Measurements from ENCODE around the gene SLC25A22. TPM values are rescaled to one million over a fixed set of nuclear protein-coding genes. Genes with fewer than 3 reads are reported as not detected.

SLC25A22 gene
- total and polyA plus RNA-seq, 10 of the 15 experiments (the other 5 are each of a cell fraction or from before 2014, with no cell fraction given), result 0.27 to 27.0 (median 8.2) TPM

- Histone ChIP-seq H3K79me2 (ENCODE audit: control insufficient read depth, insufficient read depth, low read length) (peaks cover 38% of the 10 kb centered on the region), H3K9me3 (replicated peaks; ENCODE audit: control insufficient read depth, insufficient read depth, low read length) (no peaks in the 10 kb centered on the region), H3K4me3 (peak overlapping the region; percentile 90), H3K36me3 (ENCODE audit: control insufficient read depth in 2 of 2, insufficient read depth in 2 of 2, low read length in 1 of 2) (no peaks in the 10 kb centered on the region), H3K27me3 (replicated peaks in 1 of 2; ENCODE audit: control insufficient read depth in 2 of 2, insufficient read depth in 2 of 2, low read length in 1 of 2) (no peaks in the 10 kb centered on the region), H2AFZ (ENCODE audit: control insufficient read depth, low read depth, low read length) (peak overlapping the region; percentile 96), H3K27ac (ENCODE audit: control insufficient read depth, insufficient read depth) (peak overlapping the region; percentile 81; the same call in 1 of the 2 replicates), H3K9ac (ENCODE audit: control insufficient read depth, insufficient read depth, low read length) (peak overlapping the region; percentile 52; the same call in 1 of the 2 replicates), H3K4me1 (ENCODE audit: control insufficient read depth, insufficient read depth, low read length) (peaks cover 4% of the 10 kb centered on the region), H3K4me2 (ENCODE audit: control insufficient read depth, insufficient read depth) (peak overlapping the region; percentile 83), H4K20me1 (ENCODE audit: control insufficient read depth, insufficient read depth) (peaks cover 2% of the 10 kb centered on the region; the same call in 1 of the 2 replicates)
- ChIA-PET CTCF (interaction anchor here (0.7 to 1.2 kb wide), 5 partner anchors 16 to 51 kb away, joined by 3 to 5 read pairs (median 3); partner anchors contain the start of genes DEAF1 and TMEM80), POLR2A (interaction anchor here (1.1 to 2.5 kb wide), 4 partner anchors 10 to 30 kb away, joined by 3 to 10 read pairs (median 6); no protein-coding TSS in a partner anchor), RAD21 (ENCODE audit: unreplicated experiment) (interaction anchor here (0.7 to 1.9 kb wide), 4 partner anchors 24 to 530 kb away, joined by 3 to 4 read pairs (median 3); no protein-coding TSS in a partner anchor), SMC1A (ENCODE audit: uncharacterized antibody, unreplicated experiment) (interaction anchor here (0.8 kb wide), 1 partner anchor 49 kb away, joined by 3 read pairs; no protein-coding TSS in a partner anchor)
- DNase-seq (ENCODE audit: low read depth, low spot score) (no peak), FAIRE-seq (no peak), ATAC-seq (peak; percentile 49)
- in situ Hi-C loops (cut with MboI) (no loop called here), intact Hi-C loops (cut with micrococcal nuclease; ENCODE audit: unreplicated experiment) (loop anchor here (5.0 kb wide), 1 partner anchor 51 kb away; the partner anchor contains the start of gene SLC25A22)
- BruUV-seq (replicated peaks), result no TSS peak
- WGBS (ENCODE audit: insufficient coverage, insufficient replicate concordance, low lambda C conversion rate, missing lambda C conversion rate), result 24% methylated on average over 38 of the region's 46 CpGs
- TF ChIP-seq IKZF2 (IDR thresholded peaks at IDR 0.05) (no peak), ZNF384 (IDR thresholded peaks at IDR 0.05; ENCODE audit: borderline replicate concordance, low read depth, low read length) (no peak), RAD21 (IDR thresholded peaks at IDR 0.05; ENCODE audit: insufficient read depth, low read depth, low read length) (no peak), RELA (IDR thresholded peaks at IDR 0.05; ENCODE audit: borderline replicate concordance, partially characterized antibody) (no peak), SMAD1 (IDR thresholded peaks at IDR 0.05; ENCODE audit: low read depth, partially characterized antibody) (no peak), E4F1 (IDR thresholded peaks at IDR 0.05; ENCODE audit: borderline replicate concordance, partially characterized antibody) (no peak), JUNB (IDR thresholded peaks at IDR 0.05) (no peak), NFIC (IDR thresholded peaks at IDR 0.05; ENCODE audit: low read depth, low read length) (no peak), EZH2 (IDR thresholded peaks at IDR 0.05; ENCODE audit: borderline replicate concordance, control insufficient read depth, low read depth, low read length) (no peak), FOXK2 (IDR thresholded peaks at IDR 0.05) (no peak), SPI1 (IDR thresholded peaks at IDR 0.05; ENCODE audit: borderline replicate concordance, insufficient read depth, low read depth, low read length) (no peak), IRF3 (IDR thresholded peaks at IDR 0.05) (no peak), POLR2AphosphoS2 (IDR thresholded peaks at IDR 0.05; ENCODE audit: low read depth, low read length) (no peak), CHD1 (IDR thresholded peaks at IDR 0.05; ENCODE audit: low read depth, low read length) (no peak), GABPA (IDR thresholded peaks at IDR 0.05; ENCODE audit: low read depth) (no peak)
These were observed 51.6 kb downstream of the SLC25A22 start for GRCh38 chr11:746289-747157.
